LNCaP clone FGC (cell line): ENCODE results near the gene DCUN1D1.

Source experiments
- DNase-seq: peaks from one replicate; pipeline ENCODE4 v3.0.0-alpha.2; 2011; ENCODE audit warnings: low read depth
- H3K4me3 ChIP-seq: 2 replicates; pipeline ENCODE4 v1.5.1; 2011; ENCODE audit warnings: mild to moderate bottlenecking, low read depth, low read length, control low read depth
- CTCF ChIP-seq: IDR thresholded peaks from 2 replicates; pipeline ENCODE4 v1.5.1; 2012; ENCODE audit warnings: mild to moderate bottlenecking; ENCODE audit not compliant: control insufficient read depth, insufficient read depth; ENCODE audit errors: extremely low read depth

Gene DCUN1D1

DNA sequence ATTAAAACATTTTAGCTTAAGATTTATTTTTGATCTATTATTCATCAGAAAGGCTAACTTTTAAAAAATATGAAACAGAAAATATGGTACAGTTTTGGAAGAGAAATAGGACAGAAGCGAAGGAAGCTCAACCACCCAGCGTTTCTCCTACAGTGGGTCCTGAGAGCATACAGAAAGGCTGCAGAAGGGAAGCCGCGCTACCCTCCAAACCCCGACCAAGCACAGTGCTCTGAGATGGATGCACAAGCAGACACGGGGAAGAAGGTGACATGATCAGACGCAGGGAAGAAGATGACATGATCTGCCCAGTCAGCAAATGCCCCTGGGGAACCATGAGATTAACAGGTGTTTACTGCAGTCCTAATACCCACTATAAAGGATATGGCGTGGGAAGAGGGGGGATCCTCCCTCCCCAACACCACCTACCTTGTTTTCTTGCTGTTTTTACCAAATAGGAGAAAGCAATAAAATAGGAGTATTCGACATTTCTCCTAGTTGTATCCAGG is 14.4 kb downstream of the DCUN1D1 start:
- TF ChIP-seq CTCF = no peak
- no peak overlapping the region for H3K4me3 ChIP-seq
- no peak for DNase-seq

DNA sequence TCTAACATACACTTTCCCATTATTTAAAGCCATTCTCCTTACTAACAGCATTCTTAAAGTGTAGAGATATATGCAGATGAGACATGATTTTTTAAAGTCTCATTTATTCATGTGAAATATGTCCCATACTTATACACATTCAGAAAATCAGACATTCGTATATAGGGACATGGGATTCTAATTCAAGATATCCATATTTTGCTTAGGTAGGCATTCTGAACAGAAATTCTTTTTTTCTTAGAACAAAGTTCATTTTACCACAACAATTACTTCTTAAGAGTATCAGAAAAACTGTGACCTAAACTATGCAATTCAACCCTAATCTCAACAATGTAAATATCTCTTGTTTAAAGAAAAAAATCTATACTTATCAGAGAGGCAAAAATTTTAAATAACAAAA is 16.2 kb downstream of the DCUN1D1 start:
- no peak overlapping the region for H3K4me3 ChIP-seq
- no peak for TF ChIP-seq CTCF
- DNase-seq = no peak

DNA sequence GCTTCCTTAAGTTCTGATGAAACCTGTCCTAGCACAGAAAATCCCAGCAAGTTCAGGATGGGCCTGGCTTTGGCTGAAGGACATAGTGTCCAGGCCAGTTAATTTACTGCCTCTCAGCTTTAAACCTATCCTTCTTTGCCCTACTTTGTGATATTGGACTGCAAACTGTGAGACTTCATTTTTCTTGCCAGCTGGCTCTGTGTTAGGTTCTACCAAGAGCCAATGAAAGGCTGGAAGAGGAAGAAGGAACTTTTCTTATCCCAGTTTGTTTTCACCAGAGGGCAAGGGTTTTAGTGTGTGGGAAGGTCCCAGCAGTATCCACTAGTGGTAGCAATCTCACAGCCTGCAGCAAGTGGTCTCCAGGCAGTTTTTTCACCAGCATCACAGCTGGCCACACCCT is 18.2 kb downstream of the DCUN1D1 start:
- DNase-seq = peak; percentile 89
- no peak overlapping the region for H3K4me3 ChIP-seq
- TF ChIP-seq CTCF = no peak

- DNase-seq = no peak
- no peak overlapping the region for H3K4me3 ChIP-seq
- TF ChIP-seq CTCF = no peak
Measured at GRCh38 chr3:182959474-182960350, 20.6 kb downstream of the DCUN1D1 start.

DNA sequence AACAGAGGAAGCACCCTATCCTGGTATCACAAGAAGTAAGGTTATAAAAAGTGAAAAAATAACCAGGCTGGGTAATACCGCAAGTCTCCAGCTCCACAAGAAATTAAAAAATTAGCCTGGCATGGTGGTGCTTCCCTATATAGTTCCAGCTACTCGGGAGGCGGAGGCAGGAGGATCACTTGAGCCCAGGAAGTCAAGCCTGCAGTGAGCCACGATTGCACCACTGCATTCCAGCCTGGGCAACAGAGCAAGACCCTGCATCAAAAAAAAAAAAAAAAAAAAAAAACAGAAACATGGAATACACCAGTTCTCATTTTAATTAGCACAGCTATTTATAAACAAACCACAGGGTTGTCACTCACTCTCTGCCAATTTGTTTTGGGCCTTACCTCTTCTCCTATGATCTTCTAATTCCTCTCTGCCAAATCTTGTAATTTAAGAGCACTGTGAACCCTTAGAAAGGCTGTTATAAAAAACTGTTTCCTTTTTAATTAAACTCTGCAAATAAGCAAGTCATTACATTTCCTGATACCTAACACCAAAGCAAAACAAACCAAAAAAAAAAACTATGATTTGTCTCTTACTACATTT is 22.6 kb downstream of the DCUN1D1 start:
- H3K4me3 ChIP-seq = no peak overlapping the region
- no peak for TF ChIP-seq CTCF
- no peak for DNase-seq

DNA sequence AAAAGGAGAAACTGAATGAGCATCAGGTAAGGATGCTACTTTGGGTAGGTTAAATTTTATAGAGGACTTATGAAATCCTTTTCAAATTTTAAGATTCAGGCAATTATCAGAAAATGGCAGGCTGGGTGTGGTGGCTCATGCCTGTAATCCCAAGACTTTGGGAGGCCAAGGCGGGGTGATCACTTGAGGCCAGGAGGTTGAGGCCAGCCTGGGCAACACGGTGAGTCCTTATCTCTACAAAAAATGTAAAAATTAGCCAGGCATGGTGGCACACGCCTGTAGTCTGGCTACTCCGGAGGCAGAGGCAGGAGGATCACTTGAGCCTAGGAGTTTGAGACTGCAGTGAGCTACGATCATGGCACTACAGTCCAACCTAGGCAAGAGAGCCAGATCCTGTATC is 23.1 kb downstream of the DCUN1D1 start:
- no peak for TF ChIP-seq CTCF
- DNase-seq = no peak
- H3K4me3 ChIP-seq = no peak overlapping the region
